ENCODE data around the gene CFAP410.

DNA sequence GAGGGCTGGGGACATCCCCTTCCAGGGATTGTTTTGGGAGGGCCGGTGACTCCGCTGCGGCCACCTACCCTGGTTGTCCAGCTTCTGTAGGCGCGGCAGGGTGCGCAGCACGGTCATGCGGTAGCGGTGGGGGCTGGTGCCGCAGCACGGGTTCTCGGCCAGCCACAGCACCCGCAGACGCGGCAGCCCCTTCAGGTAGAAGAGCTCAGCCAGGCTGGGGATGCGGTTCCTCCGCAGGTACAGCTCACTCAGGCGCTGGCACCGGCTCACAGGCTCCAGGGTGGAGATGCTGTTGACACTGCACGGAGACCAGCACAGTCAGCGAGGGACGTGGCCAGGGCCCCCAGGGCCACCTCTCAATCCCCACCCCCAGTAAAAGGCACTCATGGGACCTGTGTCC lies 6.2 kb downstream of the CFAP410 start:
- TF ChIP-seq POLR2AphosphoS5 (IDR thresholded peaks at IDR 0.05; ENCODE audit: low read depth, low read length) (no peak), POLR2A (IDR thresholded peaks at IDR 0.05; ENCODE audit: low read depth, low read length) (0 out of 2 replicates have a peak, but pooled peaks have one; percentile 20)
